ENCODE data around the gene KLHDC3.
A peak's percentile ranks its signal among the peaks of the same experiment; 100 is the strongest.

The KLHDC3 gene

DNA sequence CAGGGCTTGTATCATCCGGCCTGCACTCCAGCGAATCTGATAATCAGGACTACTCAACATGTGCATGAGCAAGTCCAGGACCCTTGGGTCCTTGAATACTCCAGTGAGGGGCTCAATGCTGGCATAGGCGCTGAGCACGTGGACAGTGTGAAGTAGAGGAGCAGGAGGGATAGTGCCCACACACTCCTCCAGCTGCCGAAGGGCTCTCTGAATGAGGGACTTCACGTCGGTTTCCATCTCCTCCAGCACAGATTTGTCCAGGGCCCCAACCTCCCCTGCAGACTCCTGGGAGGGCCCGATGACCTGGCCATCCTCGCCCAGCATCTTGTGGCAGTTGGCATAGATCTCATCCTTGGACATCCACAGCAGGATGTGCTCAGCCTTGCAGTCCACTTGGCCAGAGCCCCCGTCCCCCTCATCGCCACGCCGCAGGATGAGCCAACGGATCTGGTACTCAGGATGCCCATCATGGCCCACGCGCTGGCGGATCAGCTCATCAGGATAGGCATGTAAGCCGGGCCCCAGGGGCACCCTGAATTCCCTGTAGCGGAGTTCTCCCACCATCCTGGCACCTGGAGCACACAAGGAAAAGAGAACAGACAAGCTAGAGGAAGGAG, 38.3 kb downstream of the KLHDC3 start:
- peak overlapping the region; percentile 80 for H3K27ac ChIP-seq
- no peak for TF ChIP-seq CTCF (IDR thresholded peaks at IDR 0.05)
- no peak for TF ChIP-seq ZFX (IDR thresholded peaks at IDR 0.05; ENCODE audit: borderline replicate concordance)

GRCh38 chr6:43052842-43053544, 38.9 kb downstream of the KLHDC3 start:
- peak overlapping the region; percentile 80 for H3K27ac ChIP-seq
- TF ChIP-seq ZFX (IDR thresholded peaks at IDR 0.05; ENCODE audit: borderline replicate concordance): no peak
- TF ChIP-seq CTCF (IDR thresholded peaks at IDR 0.05): no peak

- TF ChIP-seq ZFX (IDR thresholded peaks at IDR 0.05; ENCODE audit: borderline replicate concordance): no peak
- TF ChIP-seq CTCF (IDR thresholded peaks at IDR 0.05): no peak
- peak within 1 kb of the TSS; percentile 80 for H3K27ac ChIP-seq
Observed at GRCh38 chr6:43053545-43054205, 39.6 kb downstream of the KLHDC3 start, which contains the start of gene CUL7. TSS of gene CUL7 (minus strand) at chr6:43053851. CDS start at chr6:43052788, 1,063 bp downstream.

DNA sequence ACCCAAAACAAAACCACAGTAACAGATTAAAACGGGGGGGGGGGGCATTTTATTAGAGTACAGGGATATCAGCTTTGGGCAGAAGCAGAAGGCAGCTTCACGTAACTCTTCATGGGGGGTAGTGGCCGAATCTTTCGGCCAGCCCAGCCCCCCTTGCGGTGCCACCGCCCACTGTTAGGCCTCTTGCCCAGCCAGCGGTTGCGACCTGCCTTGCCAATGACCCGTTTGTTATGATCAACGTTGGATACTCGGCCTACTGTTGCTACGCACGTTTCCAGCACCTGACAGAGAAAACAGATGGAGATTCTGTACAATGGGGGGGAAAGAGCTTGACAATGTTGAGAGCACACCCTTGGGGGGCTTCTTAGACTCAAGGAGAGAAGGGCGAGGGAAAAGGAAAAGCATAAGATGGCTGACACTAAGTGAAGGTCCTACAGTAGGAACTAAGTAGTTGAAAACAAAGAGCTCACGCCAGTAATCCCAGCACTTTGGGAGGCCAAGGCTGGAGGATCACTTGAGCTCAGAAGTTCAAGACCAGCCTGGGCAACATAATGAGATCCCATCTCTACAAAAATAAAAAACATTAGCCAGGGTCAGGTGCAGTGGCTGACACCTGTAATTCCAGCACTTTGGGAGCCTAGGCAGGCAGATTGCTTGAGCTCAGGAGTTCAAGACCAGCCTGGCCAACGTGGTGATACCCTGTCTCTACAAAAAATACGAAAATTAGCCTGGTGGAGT, 40.3 kb downstream of the KLHDC3 start:
- no peak for TF ChIP-seq ZFX (IDR thresholded peaks at IDR 0.05; ENCODE audit: borderline replicate concordance)
- TF ChIP-seq CTCF (IDR thresholded peaks at IDR 0.05): no peak
- H3K27ac ChIP-seq: peak overlapping the region; percentile 80

DNA sequence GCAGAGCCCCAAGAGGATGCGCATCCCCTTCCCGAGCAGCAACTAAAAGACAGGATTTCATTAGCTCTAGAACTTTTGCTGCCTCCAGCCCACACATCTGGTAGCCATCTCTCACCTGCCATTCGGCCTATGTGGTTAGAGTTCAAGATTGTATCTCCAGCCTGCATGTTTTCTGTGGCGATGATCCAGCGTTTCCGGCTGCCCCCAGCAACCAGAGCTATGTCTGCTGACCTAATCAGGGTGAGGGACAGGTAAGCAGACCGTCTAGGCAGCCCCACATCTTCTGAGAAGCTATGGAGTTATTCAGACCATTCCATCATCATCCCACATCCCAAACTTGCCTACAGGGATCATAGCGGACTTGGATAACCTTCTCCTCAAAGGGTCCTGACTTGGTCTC, 41.9 kb downstream of the KLHDC3 start:
- H3K27ac ChIP-seq: no peak overlapping the region
- TF ChIP-seq CTCF (IDR thresholded peaks at IDR 0.05) (no peak), ZFX (IDR thresholded peaks at IDR 0.05; ENCODE audit: borderline replicate concordance) (no peak)

- no peak for TF ChIP-seq CTCF (IDR thresholded peaks at IDR 0.05)
- TF ChIP-seq ZFX (IDR thresholded peaks at IDR 0.05; ENCODE audit: borderline replicate concordance): no peak
- H3K27ac ChIP-seq: peak overlapping the region; percentile 67
Observed at GRCh38 chr6:43058531-43058930, 44.5 kb downstream of the KLHDC3 start.
